ENCODE results near the gene OVCH2. TPM values are rescaled to one million over a fixed set of nuclear protein-coding genes. Genes with fewer than 3 reads are reported as not detected.
"Not testable (repeated sequence)": the region's sequence is repeated elsewhere in the genome, so short reads cannot be mapped to it uniquely, and the experiment has no call there.

OVCH2 gene, protein sequence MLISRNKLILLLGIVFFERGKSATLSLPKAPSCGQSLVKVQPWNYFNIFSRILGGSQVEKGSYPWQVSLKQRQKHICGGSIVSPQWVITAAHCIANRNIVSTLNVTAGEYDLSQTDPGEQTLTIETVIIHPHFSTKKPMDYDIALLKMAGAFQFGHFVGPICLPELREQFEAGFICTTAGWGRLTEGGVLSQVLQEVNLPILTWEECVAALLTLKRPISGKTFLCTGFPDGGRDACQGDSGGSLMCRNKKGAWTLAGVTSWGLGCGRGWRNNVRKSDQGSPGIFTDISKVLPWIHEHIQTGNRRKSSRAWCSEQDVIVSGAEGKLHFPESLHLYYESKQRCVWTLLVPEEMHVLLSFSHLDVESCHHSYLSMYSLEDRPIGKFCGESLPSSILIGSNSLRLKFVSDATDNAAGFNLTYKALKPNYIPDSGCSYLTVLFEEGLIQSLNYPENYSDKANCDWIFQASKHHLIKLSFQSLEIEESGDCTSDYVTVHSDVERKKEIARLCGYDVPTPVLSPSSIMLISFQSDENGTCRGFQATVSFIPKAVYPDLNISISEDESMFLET
- total RNA-seq (2014; rRNA removed; shearing (Covaris generic)) (not detected in 2 replicates), polyA plus RNA-seq (2016; fragmentation: Nextera tagmentation; extraction: Ambion mirVana) (0.14 and 0.34 TPM in 2 replicates)

- no peaks in the 10 kb centered on the region for H3F3A ChIP-seq (ENCODE audit: insufficient read depth)
- TF ChIP-seq EZH2 (IDR thresholded peaks at IDR 0.05; ENCODE audit: insufficient read depth, poor library complexity, severe bottlenecking), result no peak
- TF ChIP-seq EZH2phosphoT487 (IDR thresholded peaks at IDR 0.05; ENCODE audit: insufficient read depth, low read depth), result no peak
- no peak within 1 kb of the TSS for H3K27ac ChIP-seq
- no peak within 1 kb of the TSS for H2AFZ ChIP-seq
- no peak within 1 kb of the TSS for H3K4me3 ChIP-seq
- in situ Hi-C loops (cut with MboI), result no loop called here
- no peak for DNase-seq
- H3K9me2 ChIP-seq (ENCODE audit: insufficient read depth), result peaks cover 3% of the 10 kb centered on the region; the same call in 1 of the 2 replicates
- no peaks in the 10 kb centered on the region for H3K36me3 ChIP-seq (ENCODE audit: low read depth)
- H3K27me3 ChIP-seq (replicated peaks; ENCODE audit: insufficient read depth), result peaks cover 16% of the 10 kb centered on the region
- H3K9ac ChIP-seq, result no peak within 1 kb of the TSS
- no peaks in the 10 kb centered on the region for H4K20me1 ChIP-seq (ENCODE audit: insufficient read depth)
- no peak within 1 kb of the TSS for H3K4me2 ChIP-seq (ENCODE audit: unreplicated experiment)
- H3K79me2 ChIP-seq (ENCODE audit: insufficient read depth), result no peaks in the 10 kb centered on the region
- no peaks in the 10 kb centered on the region for H3K9me3 ChIP-seq (ENCODE audit: low read depth)
- H3K4me1 ChIP-seq (ENCODE audit: insufficient read depth), result no peaks in the 10 kb centered on the region
- WGBS, 2 experiments (ENCODE audit: low coverage in 1 of 2, low lambda C conversion rate in 2 of 2, missing lambda C conversion rate in 2 of 2), result 32 to 39% methylated on average over 2 of the region's 2 CpGs
These were observed at the start of gene OVCH2 for GRCh38 chr11:7706377-7706776. Gene OVCH2, minus strand, starts transcription at chr11:7706477. Its CDS starts 83 bp downstream, at chr11:7706394.

DNA sequence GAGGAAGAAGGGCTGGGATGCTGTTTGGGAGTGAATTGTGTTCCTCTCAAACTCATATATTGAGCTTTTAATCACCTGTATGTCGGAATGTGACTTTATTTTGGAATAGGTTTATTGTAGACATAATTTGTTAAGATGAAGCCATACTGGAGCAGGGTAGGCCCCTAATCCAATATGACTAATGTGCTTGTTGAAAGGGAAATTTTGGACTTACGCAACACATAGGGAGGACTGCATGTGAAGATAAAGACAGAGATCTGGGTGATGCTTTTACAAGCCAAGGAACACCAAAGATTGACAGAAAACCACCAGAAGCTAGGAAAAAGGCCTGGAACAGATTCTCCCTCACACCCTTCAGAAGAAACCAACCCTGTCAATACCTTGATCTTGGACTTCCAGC lies 43.2 kb upstream of the OVCH2 start:
- H3K36me3 ChIP-seq (ENCODE audit: low read depth), result no peaks in the 10 kb centered on the region
- H3K79me2 ChIP-seq (ENCODE audit: insufficient read depth), result no peaks in the 10 kb centered on the region
- no peak for DNase-seq
- TF ChIP-seq EZH2 (IDR thresholded peaks at IDR 0.05; ENCODE audit: insufficient read depth, poor library complexity, severe bottlenecking), result no peak
- no peak for TF ChIP-seq EZH2phosphoT487 (IDR thresholded peaks at IDR 0.05; ENCODE audit: insufficient read depth, low read depth)
- no peak overlapping the region for H3K4me2 ChIP-seq (ENCODE audit: unreplicated experiment)
- H3K9me2 ChIP-seq (ENCODE audit: insufficient read depth), result no peaks in the 10 kb centered on the region
- no peak overlapping the region for H3K27ac ChIP-seq
- no peak overlapping the region for H3K9ac ChIP-seq
- H2AFZ ChIP-seq, result no peak overlapping the region
- H3K4me3 ChIP-seq, result no peak overlapping the region
- H3K27me3 ChIP-seq (replicated peaks; ENCODE audit: insufficient read depth), result no peaks in the 10 kb centered on the region; the same call in 1 of the 2 replicates
- H3F3A ChIP-seq (ENCODE audit: insufficient read depth), result no peaks in the 10 kb centered on the region
- WGBS, 2 experiments (ENCODE audit: low coverage in 1 of 2, low lambda C conversion rate in 2 of 2, missing lambda C conversion rate in 2 of 2), result 19 to 28% methylated on average over 2 of the region's 2 CpGs
- H3K9me3 ChIP-seq (ENCODE audit: low read depth), result no peaks in the 10 kb centered on the region
- no peaks in the 10 kb centered on the region for H4K20me1 ChIP-seq (ENCODE audit: insufficient read depth)
- in situ Hi-C loops (cut with MboI), result no loop called here
- no peaks in the 10 kb centered on the region for H3K4me1 ChIP-seq (ENCODE audit: insufficient read depth)

DNA sequence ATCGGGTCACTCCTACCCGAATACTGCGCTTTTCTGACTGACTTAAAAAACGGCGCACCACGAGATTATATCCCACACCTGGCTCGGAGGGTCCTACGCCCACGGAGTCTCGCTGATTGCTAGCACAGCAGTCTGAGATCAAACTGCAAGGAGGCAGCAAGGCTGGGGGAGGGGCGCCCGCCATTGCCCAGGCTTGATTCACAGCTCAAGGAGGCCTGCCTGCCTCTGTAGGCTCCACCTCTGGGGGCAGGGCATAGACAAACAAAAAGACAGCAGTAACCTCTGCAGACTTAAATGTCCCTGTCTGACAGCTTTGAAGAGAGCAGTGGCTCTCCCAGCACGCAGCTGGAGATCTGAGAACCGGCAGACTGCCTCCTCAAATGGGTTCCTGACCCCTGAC lies 28.5 kb upstream of the OVCH2 start:
- WGBS, 2 experiments (ENCODE audit: low coverage in 1 of 2, low lambda C conversion rate in 2 of 2, missing lambda C conversion rate in 2 of 2), result 42 to 58% methylated on average over 10 to 14 of the region's 14 CpGs
- H3K9me3 ChIP-seq (ENCODE audit: low read depth); H3K9ac ChIP-seq; H3K27me3 ChIP-seq (replicated peaks; ENCODE audit: insufficient read depth); H3K9me2 ChIP-seq (ENCODE audit: insufficient read depth); H3F3A ChIP-seq (ENCODE audit: insufficient read depth); H3K4me1 ChIP-seq (ENCODE audit: insufficient read depth); H3K79me2 ChIP-seq (ENCODE audit: insufficient read depth); in situ Hi-C loops (cut with MboI); H3K36me3 ChIP-seq (ENCODE audit: low read depth); H2AFZ ChIP-seq; H3K4me2 ChIP-seq (ENCODE audit: unreplicated experiment); H3K27ac ChIP-seq; H4K20me1 ChIP-seq (ENCODE audit: insufficient read depth); DNase-seq; H3K4me3 ChIP-seq: not testable (repeated sequence)

DNA sequence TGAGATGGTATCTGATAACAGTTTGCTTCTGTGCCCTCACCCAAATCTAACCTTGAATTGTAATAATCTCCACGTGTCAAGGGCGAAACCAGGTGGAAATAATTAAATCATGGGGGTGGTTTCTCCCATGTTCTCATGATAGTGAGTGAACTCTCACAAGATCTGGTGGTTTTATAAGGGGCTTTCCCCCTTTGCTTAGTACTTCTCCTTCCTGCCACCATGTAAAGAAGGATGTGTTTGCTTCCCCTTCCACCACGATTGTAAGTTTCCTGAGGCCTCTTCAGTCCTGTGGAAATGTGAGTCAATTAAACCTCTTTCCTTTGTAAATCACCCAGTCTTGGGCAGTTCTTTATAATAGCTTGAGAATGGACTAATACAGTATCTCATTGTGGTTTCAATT lies 8.5 kb upstream of the OVCH2 start:
- Histone ChIP-seq H3K4me2 (ENCODE audit: unreplicated experiment) (no peak overlapping the region), H3K9me2 (ENCODE audit: insufficient read depth) (no peaks in the 10 kb centered on the region), H3K4me1 (ENCODE audit: insufficient read depth) (no peaks in the 10 kb centered on the region), H3K4me3 (no peak overlapping the region), H3K9ac (no peak overlapping the region), H3K27ac (no peak overlapping the region), H3F3A (ENCODE audit: insufficient read depth) (no peaks in the 10 kb centered on the region), H3K36me3 (ENCODE audit: low read depth) (no peaks in the 10 kb centered on the region), H2AFZ (no peak overlapping the region), H3K79me2 (ENCODE audit: insufficient read depth) (no peaks in the 10 kb centered on the region), H4K20me1 (ENCODE audit: insufficient read depth) (no peaks in the 10 kb centered on the region), H3K27me3 (replicated peaks; ENCODE audit: insufficient read depth) (no peaks in the 10 kb centered on the region), H3K9me3 (ENCODE audit: low read depth) (no peaks in the 10 kb centered on the region)
- TF ChIP-seq EZH2phosphoT487 (IDR thresholded peaks at IDR 0.05; ENCODE audit: insufficient read depth, low read depth) (no peak), EZH2 (IDR thresholded peaks at IDR 0.05; ENCODE audit: insufficient read depth, poor library complexity, severe bottlenecking) (no peak)
- in situ Hi-C loops (cut with MboI), result no loop called here
- DNase-seq, result no peak
- 16% methylated on average over 3 of the region's 3 CpGs for WGBS, 2 experiments (ENCODE audit: low coverage in 1 of 2, low lambda C conversion rate in 2 of 2, missing lambda C conversion rate in 2 of 2)

Measured in GM23248 (cell line).